GM19452 (cell line): Measurements from ENCODE around the gene ZBTB7C.

ENCODE experiments used
- ATAC-seq: cut with Tn5 transposase; IDR thresholded peaks from one replicate; pipeline ENCODE4 v1.9.1; 2021; ENCODE audit not compliant: unreplicated experiment

Gene ZBTB7C

DNA sequence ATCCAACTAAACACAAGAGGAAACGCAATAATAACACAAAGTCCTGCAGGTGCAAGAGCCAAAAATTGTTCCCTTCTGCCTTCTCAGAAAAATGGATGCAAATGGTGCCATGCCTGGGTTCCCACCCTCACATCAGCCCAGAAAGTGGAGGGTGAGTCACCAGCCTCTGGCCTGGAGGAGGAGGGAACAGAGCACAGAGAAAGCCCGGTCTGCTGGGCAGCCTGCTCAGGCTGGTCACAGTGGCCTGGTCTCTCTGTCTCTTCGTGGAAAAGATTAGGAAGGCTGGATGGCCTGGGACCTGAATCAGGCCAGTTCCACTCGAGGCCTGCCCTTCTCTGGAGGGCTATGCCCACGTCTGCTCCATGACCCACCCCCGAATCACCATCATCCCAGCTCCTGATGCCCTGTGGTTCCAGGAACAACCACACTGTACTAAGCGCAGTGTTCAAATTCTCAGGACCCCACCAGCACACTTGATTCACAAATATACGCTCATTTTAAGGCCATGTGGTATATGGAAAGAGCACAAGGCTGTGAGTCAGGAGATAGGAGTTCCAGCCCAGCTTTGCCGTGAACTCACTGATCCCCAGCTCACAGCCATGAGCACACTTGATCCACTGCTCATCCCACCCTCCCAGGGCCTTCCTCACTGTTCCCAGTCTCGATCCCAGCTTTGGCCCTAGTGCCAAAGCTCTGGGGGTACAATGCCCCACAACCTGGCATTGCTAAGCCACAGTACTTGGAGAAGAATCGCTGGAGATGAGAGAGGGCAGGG is 82.1 kb downstream of the ZBTB7C start:
- no peak for ATAC-seq

DNA sequence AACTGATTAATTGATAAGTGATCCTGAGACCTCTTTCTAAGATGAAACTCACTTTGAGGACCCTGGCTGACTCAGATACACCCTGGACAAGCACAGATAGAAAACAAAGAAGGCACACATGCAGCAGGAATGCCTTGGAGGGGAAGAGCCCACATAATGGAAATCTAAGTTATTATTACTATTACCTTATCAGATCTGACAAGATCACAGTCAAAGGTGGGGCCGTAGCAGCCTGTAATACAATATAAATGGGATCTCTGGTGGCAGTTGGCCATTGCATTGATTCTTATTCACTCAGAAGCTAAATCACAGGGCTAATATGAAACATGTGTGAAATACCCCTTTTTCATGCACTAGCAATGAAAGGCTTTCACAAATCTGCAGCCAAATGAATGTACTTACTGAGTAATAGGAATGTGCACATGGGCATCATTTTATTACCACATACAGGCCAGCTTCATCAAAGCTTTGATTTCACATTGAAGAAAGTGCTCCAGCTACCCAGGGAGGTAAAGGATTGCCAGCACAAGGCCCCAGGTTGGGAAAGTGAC is 84.0 kb downstream of the ZBTB7C start:
- ATAC-seq: no peak

DNA sequence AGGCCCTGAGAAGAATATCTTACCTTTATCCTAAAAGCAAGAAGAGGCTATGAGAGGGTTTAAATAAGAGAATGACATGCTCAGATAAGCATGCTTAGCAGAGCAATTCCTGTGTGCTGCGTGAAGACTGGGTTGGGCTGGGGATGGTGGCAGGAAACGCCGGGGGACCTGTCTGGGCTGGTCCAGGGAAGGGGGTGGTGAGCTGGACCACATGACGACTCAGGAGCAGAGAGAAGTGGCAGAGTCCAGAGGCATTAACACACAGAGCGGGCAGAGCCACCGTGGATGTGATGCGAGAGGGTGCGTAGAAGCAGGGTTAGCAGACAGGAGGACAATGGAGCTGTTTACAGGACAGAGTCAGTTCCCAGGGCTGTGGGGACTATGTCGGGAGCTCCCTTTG is 84.5 kb downstream of the ZBTB7C start:
- no peak for ATAC-seq

DNA sequence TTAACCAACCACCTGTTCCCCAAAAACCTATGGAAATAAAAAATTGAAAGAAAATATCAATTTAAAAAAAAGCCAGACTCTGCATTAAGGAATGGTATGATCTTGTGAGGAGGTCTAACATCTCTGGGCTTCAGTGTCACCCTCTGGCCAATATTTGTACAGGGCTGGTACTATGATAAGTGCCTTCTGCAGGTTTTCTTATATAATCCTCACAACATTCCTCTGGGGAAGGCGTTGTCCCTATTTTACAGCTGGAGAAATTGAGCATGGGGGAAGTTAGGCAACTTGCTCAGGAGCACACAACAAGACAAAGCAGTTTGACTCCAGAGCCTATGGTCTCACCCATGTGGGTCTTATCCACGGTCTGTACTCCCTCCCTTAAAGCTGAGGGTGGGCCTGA is 86.0 kb downstream of the ZBTB7C start:
- ATAC-seq: no peak

DNA sequence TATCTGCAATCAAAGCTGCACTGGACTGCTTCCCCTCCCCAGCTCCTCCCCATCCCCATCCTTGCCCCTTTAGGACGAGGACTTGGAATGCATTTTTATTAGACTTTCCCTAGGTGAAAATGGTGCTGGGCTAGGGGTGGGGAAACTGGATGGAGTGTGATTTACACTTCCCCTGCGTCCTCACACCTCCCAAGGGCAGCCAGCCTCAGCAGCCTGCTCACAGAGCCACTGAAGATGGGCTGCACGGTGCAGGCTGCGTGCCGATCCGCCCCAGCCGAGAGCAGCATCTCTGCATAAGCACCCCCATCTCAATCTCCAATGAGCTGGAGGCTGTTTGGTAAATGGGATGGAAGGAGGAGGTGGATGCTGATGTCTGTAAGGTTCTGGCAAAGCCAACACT is 87.6 kb downstream of the ZBTB7C start:
- no peak for ATAC-seq

DNA sequence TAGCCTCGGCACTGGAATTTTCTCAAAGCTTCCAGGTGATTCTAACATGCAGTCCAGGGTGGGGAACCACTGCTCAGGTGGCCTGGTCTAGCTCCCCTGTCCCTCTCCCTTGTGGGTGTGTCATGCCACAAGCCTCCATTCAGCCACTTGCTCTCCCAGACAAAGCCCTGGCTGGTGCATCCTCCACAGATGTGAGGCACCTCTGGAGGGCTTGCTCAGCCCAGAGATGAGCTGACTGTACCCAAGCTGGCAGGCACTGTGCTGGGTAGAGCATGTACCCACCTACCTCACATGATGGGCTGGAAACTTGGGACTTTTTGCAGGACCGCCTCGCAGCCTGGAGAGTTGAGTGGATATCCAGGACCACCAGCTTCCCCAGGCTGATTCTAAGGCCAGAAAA is 88.1 kb downstream of the ZBTB7C start:
- ATAC-seq: no peak

DNA sequence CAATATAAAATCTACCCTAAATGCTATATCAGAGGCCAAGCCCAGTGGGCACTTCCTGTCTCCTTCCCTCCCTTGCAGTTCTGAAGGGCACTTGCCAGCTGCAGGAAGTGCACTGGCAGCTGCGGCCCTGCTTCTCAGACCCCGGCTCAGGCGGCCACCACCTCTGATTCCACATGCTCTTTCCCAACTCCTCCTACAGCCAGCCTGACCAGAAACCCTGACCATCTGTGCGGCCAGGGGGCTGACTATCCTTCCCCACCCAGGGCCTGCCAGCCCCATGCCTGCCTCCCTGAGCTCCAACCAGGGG is 88.6 kb downstream of the ZBTB7C start:
- no peak for ATAC-seq

DNA sequence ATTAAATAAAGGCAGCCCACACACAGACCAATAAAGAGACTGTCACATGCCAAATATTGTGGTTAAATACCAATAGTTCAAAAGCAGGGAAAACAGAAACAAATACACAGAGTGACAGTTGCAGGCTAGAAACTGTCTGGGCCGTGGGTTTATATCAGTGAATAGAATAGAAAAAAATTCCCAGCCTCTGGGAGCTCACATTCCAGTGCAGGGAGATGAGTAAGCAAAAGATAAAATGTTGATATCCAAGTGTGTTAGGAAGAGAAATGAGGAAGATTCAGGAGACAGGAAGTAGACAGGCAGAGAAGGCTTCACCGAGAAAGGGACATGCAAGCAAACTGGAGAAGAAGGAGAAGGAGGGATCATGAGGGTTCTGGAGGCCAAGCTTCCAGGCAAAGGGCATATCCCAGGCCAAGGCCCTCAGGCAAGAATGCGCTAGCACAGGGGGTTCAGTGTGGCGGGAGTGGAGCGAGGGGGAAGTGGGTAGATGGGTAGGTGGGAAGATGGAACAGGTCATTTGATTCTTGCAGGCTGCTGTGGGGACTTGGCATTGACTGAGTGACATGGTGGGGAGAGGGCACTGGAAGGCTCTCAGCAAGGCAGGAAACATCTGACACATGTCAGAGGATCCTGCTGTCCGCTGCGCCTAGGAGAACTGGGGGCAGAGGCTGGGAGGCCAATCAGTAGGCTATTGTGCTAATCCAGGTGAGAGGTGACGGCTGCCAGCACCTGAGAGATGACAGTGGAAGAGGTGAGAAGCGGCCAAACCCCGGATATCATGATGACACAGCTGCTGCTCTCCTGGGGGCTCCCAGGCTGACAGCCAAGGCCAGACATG is 89.2 kb downstream of the ZBTB7C start:
- ATAC-seq: no peak

DNA sequence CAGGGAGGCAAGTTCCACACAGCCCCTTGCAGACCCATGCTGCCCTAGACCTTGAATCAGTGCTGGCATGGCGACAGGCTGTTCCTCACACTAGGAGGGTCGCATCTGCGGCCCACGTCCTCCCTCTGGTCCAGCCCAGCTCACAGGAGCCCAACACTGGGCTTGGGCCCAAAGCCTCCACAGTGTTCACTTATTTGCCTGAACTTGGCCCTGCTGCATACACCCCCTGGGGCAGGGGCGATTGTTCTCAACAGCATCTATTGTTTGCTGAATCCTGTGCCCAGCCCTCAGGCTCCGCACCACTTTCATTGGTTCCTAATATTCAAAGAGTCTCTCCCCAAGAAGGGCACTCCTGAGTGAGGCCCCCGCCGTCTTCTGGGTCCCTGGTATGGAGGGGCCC is 90.7 kb downstream of the ZBTB7C start:
- no peak for ATAC-seq

DNA sequence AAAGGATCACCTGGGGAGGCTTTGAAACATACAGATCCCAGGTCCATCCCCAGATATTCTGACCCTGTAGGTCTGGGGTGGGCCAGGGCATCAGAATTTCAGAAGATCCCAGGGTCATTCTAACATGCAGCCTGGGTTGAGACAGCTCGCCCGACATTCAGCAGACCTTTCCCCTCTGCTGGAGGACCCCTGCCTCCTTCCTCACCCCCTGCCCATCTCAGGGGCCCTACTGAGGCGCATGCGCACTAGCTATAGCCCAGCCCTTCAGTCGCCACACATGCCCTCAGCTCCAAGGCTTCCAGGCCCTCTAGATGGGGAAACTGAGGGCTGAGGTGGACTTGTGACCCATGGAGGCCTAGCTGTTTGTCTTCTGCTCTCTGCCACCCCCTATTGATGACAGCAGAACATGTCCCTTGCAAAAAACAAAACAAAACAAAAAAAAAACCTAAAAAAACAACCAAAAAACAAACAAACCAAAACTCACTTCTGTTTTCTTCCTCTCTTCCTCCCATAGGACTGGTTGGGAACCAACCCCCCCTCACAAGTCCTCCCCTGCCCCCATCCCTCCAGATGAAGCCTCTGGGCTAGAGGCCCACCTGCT is 91.3 kb downstream of the ZBTB7C start:
- ATAC-seq: no peak

DNA sequence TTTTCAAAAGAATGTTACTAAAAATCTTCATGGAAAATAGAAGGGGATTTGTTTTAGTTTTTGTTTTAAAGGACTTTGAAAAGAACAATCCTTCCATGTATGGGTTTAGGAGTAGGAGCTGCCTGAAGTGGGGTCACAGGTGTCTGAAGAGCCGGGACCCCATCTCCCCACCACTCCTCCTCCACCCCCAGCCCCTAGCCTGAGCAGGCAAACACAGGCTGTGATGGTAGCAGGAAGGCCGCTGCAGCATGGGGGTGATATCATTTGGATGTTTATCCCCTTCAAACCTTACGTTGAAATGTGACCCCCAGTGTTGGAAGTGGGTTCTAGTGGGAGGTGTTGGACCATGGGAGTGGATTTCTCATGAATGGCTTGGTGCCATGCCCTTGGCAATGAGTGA is 93.0 kb downstream of the ZBTB7C start:
- no peak for ATAC-seq

DNA sequence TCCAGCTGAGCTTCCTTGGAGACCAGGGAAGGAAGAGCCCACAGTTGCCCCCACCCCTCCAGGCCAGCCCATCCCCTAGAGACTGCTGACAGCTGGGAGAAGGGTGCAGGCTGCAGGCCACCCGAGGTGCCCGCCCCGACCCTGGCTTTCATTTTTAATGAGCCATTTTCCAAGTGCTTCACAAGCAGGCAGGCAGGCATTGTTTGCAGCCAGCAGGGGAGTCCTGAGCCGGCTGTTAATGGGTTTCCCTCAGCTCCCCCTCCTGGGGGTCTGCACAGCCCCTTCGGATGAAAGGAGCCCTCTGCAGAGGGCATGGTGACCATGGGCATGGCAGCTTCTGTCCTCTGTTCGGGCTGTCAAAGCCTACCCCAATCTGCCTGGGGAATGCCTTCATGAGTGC is 94.5 kb downstream of the ZBTB7C start:
- no peak for ATAC-seq

DNA sequence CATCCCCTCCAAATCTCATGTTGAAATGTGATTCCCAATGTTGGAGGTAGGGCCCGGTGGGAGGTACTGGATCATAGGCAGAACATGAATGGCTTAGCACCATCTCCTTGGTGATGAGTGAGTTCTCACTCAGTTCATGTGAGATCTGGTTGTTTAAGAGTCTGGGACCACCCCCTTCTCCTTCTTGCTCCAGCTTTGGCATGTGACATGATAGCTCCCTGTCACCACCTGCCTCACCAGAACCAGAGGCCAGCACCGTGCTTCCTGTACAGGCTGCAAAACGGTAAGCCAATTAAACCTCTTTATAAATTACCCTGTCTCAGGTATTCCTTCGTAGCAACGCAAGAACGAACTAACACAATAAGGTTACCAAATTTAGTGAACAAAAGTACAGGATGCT is 95.4 kb downstream of the ZBTB7C start:
- no peak for ATAC-seq

DNA sequence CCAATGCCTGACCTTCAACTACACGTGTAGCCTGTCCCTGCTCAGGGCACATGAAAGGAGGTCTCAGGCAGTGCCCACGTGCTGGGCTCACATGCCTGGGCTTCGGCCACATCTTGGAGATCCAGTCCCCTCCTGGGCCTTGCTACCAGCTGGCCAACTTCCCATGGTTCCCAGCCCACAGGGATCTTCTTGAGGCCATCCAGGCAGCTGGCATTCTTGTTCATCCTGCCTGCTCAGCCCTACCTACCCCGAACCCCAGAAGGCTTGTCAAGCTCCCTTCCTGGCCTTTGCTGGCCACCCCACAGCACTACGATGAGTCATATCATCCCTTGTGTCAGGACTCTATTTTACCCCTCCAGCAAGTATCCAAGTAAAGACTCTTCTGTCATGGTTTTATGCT is 97.1 kb downstream of the ZBTB7C start:
- no peak for ATAC-seq

DNA sequence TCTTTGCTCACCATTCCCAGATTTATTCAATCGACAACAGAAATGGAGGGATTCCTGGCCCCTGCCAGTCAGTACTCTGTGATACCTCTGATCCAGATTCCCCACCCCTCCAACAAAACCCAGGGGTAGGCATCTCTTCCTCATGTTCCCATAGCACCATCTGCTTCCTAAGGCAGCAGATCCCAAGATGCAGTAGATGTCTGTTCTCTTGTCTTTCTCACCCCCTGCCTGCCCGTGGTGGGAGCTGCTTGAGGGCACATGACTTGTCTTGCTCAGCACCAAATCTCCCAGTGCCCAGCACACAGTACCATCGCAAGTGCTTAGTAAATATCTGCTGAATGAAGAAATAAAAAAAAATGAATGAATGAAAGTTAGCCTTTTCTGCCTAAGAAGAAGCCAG is 98.2 kb downstream of the ZBTB7C start:
- ATAC-seq: no peak

DNA sequence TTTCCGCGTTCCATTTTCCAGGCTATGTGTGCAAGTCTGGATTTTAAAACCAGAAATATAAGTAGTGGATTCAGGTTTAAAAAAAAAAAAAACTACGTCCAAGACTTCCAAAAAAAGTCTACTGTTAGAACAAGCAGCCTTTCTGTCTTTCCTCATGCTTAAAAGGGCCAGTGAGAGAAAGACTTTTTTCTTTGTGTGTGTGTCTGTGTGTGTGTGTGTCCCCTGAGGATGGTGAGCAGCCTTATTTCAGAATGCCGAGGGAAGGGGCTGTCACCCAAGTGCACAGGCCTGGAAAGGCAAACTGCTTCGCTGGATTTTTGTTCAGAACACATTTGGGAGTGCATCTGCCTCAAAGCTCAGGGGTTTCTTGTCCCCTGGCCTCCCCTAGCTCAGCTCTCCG is 98.8 kb downstream of the ZBTB7C start:
- no peak for ATAC-seq

DNA sequence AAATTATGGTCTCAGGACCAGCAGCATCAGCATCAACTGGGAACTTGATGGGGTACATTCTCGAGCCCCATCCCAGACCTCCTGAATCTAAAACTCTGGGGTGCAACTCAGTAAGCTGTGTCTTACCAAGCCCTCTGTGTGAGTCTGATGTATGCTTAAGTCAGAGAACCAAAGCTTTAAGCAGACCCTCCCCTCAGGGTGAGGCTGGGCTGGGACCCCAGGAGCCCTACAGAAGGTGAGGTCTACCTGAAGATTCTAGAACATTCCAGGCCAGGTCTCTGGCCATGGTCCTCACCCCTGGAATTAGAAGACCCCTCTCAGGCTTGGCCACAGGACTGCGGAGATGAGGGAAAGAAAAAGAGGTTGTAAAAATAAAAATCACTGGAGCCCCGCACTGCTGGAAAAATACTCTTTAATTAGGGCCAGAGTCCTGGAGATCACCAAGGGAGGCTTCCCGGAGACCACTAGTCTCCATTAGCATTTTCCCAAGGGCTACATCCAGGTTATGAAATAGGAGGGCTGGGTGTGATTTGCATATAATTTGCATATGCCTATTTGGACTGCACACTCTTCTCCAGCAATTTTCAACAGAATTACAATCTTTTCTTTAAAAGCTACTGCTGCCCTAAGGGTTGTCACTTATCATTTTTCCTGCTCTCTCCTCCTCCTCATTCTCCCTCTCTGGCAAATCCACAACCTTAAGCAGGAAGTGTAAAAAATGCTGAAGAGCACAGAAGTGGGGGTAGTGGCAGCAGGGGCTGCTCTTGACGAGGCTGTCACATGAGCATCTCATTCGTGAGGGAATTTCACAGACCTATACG is 100.2 kb downstream of the ZBTB7C start:
- no peak for ATAC-seq

DNA sequence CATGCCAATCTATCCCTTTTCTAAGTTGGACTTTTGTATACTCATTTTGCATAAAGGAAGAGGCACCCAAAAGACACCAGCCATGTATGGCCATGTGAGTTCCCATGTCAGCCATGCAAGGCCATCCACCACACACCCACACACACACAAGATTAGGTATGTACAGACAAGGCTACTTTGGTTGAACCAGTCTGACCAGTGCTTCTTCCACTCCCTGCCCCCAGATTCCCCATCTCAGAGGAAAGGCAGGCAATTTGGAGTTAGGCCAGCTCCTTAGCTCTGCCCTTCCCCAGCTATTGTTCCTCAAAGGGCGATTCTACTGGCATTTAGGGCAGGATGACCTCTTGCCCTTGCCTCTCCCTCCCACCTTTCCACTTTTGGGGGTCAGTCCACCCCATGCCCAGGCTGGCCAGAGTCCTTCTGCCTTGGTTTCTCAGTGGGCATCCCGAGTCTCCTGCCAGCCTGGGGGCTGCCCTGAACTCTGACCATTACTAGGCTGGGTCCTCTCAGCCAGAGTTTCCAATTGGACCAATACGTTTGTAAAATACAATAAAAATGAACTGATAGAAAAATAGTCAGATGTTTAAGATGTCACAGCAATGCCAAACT is 101.1 kb downstream of the ZBTB7C start:
- ATAC-seq: no peak

DNA sequence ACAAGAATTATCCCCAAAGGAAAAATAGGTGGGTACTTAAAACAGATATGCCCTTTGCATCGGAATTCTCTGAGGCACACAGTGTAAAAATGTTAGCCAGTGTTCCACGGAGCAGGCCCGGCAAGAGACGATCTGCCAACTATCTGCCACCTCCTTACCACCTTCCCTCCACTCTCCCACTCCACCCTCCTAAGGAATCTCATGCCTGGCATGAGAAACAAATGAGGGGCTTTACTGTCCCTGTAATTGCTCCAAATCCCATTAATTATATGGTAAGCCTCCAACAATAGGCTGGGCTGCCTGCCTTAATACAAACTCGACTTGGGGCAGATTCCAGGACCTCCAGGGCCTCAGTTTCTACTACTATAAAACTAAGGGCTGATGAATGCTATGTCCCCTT is 102.3 kb downstream of the ZBTB7C start:
- no peak for ATAC-seq

DNA sequence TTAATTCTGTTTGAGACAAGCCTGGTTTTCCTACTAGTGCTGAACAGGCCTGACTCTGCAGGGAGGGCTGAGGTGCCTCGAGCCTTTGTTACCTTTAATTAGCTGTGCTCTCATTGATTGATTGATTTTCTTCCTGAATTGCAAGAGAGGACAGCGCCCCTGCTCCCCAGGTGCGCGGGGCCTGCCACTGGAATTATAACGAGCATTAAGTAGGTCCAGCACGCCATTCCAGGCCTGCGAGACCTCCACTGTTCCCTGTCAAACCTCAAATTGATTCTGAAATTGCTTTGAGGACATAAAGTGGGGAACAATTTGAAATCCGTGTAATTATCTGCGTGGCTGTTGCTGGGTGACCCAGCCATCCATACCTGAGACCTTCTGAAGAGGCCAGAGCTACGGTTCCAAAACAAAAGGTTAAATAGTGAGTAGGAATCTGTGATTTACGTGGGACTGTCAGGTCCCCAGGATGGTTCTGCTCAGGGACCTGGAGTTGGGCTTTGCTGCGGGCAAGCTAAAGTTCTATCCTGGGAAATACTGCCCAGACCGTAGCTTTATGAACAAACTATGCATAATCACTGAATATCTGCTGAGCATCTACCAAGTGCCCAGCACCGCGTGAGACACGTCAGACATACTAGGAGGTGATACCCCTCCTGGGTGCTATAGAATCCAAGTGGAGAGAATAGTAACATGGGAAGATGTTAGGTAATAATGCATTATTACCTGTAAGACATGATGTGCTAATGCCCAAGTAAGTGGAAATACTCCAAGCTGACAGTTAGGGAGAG is 104.1 kb downstream of the ZBTB7C start:
- no peak for ATAC-seq
